ENCODE results near the gene LBH. TPM values are rescaled to one million over a fixed set of nuclear protein-coding genes. Genes with fewer than 3 reads are reported as not detected.

LBH gene
- total RNA-seq, 1 donor from 2014 or later, result 18.7 TPM

GRCh38 chr2:30206461-30207430, 24.6 kb upstream of the LBH start:
- Histone ChIP-seq H3K4me3 (ENCODE audit: low read depth, low read length) (no peak overlapping the region), H3K27me3 (ENCODE audit: control insufficient read depth, insufficient read depth, low read length) (peaks cover 1% of the 10 kb centered on the region), H3K36me3 (ENCODE audit: control insufficient read depth, insufficient read depth, low read length) (no peaks in the 10 kb centered on the region)
- FAIRE-seq (no peak), DNase-seq (ENCODE audit: low read depth) (no peak)
- no peak for TF ChIP-seq CTCF (IDR thresholded peaks at IDR 0.05; ENCODE audit: insufficient read depth, low read length, severe bottlenecking)

GRCh38 chr2:30208453-30208852, 22.9 kb upstream of the LBH start:
- DNase-seq (ENCODE audit: low read depth) (peak; percentile 61), FAIRE-seq (peak; percentile 50)
- H3K36me3 ChIP-seq (ENCODE audit: control insufficient read depth, insufficient read depth, low read length), result no peaks in the 10 kb centered on the region
- TF ChIP-seq CTCF (IDR thresholded peaks at IDR 0.05; ENCODE audit: insufficient read depth, low read length, severe bottlenecking), result peak; percentile 84
- peaks cover 1% of the 10 kb centered on the region for H3K27me3 ChIP-seq (ENCODE audit: control insufficient read depth, insufficient read depth, low read length)
- H3K4me3 ChIP-seq (ENCODE audit: low read depth, low read length), result no peak overlapping the region

DNA sequence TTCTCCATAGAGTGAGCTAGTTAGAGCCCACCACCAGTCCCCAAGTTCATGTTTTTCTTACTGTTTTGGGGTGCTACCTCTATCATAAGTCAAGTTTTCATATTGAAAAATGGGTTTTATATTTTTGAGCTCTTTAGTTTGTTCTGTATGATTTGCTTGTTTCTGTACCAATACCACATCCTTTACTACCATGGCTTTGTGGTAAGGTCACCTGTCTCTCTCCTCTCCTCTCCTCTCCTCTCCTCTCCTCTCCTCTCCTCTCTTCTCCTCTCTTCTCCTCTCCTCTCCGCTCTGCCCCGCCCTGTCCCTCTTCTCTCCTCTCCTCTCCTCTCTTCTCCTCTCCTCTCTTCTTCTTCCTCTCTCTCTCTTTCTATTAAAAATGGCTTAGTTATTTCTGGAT, 22.1 kb upstream of the LBH start:
- TF ChIP-seq CTCF (IDR thresholded peaks at IDR 0.05; ENCODE audit: insufficient read depth, low read length, severe bottlenecking), result no peak
- Histone ChIP-seq H3K27me3 (ENCODE audit: control insufficient read depth, insufficient read depth, low read length) (peaks cover 1% of the 10 kb centered on the region), H3K4me3 (ENCODE audit: low read depth, low read length) (no peak overlapping the region), H3K36me3 (ENCODE audit: control insufficient read depth, insufficient read depth, low read length) (no peaks in the 10 kb centered on the region)
- FAIRE-seq (no peak), DNase-seq (ENCODE audit: low read depth) (no peak)

DNA sequence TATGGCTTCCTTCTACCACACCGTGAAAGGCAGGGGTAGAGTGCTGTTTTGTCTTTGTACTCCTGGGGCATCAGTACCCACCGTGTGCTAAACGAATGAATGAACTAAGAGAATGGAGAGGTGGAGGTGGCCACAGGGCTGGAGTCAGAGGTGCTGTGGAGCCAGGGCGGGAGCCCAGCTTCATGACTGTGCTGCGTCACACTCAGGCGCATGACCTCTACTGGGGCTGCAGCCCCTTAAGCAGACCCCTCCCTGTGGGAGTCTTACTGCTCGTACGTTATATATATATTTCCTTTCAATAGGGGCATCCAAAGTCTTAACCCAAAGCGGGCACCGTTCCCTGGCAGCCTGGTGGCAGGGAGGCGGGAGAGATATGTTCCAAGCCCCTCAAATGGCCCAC, 18.0 kb upstream of the LBH start:
- Histone ChIP-seq H3K4me3 (ENCODE audit: low read depth, low read length) (no peak overlapping the region), H3K27me3 (ENCODE audit: control insufficient read depth, insufficient read depth, low read length) (peaks cover 1% of the 10 kb centered on the region), H3K36me3 (ENCODE audit: control insufficient read depth, insufficient read depth, low read length) (no peaks in the 10 kb centered on the region)
- no peak for DNase-seq (ENCODE audit: low read depth)
- FAIRE-seq, result no peak
- no peak for TF ChIP-seq CTCF (IDR thresholded peaks at IDR 0.05; ENCODE audit: insufficient read depth, low read length, severe bottlenecking)

DNA sequence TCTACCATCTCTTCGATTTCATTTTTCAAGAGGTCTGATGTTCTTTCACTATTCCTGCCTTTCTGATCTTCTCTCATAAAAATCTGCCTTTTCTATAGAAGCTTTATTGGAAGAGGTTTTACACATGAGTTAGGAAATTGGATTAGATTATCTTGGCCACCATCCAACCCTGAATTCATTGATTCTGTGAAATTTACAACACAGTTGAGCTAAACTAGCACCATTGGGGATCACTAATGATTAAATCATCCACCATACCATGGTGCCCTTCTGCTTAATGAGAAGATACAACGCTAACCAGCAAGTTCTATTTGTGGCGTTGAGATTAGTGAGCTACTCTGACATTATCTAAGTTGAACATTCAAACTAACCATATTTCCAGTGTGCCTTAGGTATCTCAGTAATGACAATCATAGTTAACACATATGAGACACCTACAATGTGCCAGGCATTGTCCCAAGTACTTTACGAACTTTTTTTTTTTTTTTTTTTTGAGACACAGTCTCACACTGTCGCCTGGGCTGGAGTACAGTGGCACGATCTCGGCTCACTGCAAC, 17.3 kb upstream of the LBH start:
- Histone ChIP-seq H3K4me3 (ENCODE audit: low read depth, low read length) (no peak overlapping the region), H3K36me3 (ENCODE audit: control insufficient read depth, insufficient read depth, low read length) (no peaks in the 10 kb centered on the region), H3K27me3 (ENCODE audit: control insufficient read depth, insufficient read depth, low read length) (no peaks in the 10 kb centered on the region)
- no peak for DNase-seq (ENCODE audit: low read depth)
- FAIRE-seq, result no peak
- no peak for TF ChIP-seq CTCF (IDR thresholded peaks at IDR 0.05; ENCODE audit: insufficient read depth, low read length, severe bottlenecking)
